ENCODE results near the gene SLC44A5. TPM values are rescaled to one million over a fixed set of nuclear protein-coding genes. Genes with fewer than 3 reads are reported as not detected.

Gene SLC44A5
- total RNA-seq, 4 donors from 2014 or later: 1.1 to 17.7 (median 5.8) TPM

DNA sequence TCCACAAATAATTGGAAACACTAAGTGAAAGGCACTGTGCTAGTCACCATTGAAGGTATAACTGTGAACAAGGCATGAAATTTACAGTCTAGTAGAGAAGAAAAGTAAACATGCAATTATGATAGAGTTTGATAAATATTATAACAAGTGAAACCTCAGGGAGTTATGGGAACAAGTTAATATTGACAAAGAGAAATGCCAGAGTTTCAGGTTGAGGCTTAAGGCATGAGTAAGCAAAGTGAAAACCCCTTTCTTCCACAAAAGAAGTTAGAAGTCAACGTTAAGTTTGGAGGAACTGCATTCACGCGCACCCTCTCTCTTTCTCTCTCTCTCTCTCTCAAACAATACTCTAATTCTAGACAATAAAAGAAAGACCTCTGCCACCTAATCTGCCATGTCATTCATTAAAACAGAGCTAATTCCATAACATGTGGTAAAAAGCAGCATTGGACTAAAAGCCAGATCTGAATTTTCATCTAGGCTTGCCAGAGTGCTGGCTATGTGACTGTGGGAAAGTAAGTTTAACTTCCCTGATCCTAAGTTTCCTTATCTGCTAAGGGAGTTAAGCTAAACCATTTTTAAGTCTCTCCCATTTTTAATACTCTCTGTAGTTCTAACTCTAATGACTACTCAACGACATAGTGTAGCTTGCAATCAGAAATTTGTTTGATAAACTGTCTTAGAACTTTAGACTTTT is 22.0 kb downstream of the SLC44A5 start:
- no peaks in the 10 kb centered on the region for H3K4me1 ChIP-seq
- WGBS: 62% methylated on average over 4 of the region's 4 CpGs
- H3K27me3 ChIP-seq: no peaks in the 10 kb centered on the region
- no peak for TF ChIP-seq POLR2AphosphoS5 (IDR thresholded peaks at IDR 0.05)
- TF ChIP-seq EP300 (IDR thresholded peaks at IDR 0.05): no peak
- TF ChIP-seq CTCF (IDR thresholded peaks at IDR 0.05): no peak
- no peak for TF ChIP-seq POLR2A (IDR thresholded peaks at IDR 0.05)
- no peaks in the 10 kb centered on the region for H3K36me3 ChIP-seq
- DNase-seq (ENCODE audit: low spot score in 2 of 2): no peak
- no peak overlapping the region for H3K4me3 ChIP-seq
- H3K27ac ChIP-seq: no peak overlapping the region
- no peaks in the 10 kb centered on the region for H3K9me3 ChIP-seq

GRCh38 chr1:75587692-75588091 is 23.2 kb downstream of the SLC44A5 start:
- H3K9me3 ChIP-seq: no peaks in the 10 kb centered on the region
- H3K27ac ChIP-seq: no peak overlapping the region
- no peaks in the 10 kb centered on the region for H3K4me1 ChIP-seq
- H3K27me3 ChIP-seq: no peaks in the 10 kb centered on the region
- TF ChIP-seq POLR2A (IDR thresholded peaks at IDR 0.05): no peak
- TF ChIP-seq EP300 (IDR thresholded peaks at IDR 0.05): no peak
- no peak for TF ChIP-seq POLR2AphosphoS5 (IDR thresholded peaks at IDR 0.05)
- TF ChIP-seq CTCF (IDR thresholded peaks at IDR 0.05): no peak
- no peaks in the 10 kb centered on the region for H3K36me3 ChIP-seq
- no peak for DNase-seq (ENCODE audit: low spot score in 2 of 2)
- no peak overlapping the region for H3K4me3 ChIP-seq
- 22% methylated on average over 3 of the region's 3 CpGs for WGBS

DNA sequence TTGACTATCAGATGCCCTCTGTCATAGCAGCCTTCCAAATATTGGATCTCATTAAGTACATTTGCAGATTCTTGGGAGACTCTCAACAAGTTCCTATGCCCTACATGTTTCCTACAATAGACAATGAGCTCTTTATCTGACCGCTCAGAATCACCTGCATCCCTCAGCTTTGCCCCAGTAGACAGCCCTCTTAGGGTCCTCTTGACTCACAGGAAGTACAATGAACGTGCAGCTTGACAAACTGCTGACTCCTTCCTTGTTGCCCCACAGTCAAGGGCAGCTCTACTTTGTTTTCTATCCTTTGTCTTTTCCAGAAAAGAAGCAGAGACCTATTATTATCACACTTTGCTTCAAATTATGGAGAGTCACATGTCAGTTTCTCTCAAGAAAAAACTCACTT is 27.6 kb downstream of the SLC44A5 start:
- WGBS: 66% methylated on average over 2 of the region's 2 CpGs
- Histone ChIP-seq H3K27me3 (no peaks in the 10 kb centered on the region), H3K4me3 (no peak overlapping the region), H3K9me3 (no peaks in the 10 kb centered on the region), H3K4me1 (no peaks in the 10 kb centered on the region), H3K36me3 (no peaks in the 10 kb centered on the region), H3K27ac (no peak overlapping the region)
- no peak for TF ChIP-seq EP300 (IDR thresholded peaks at IDR 0.05)
- no peak for TF ChIP-seq POLR2AphosphoS5 (IDR thresholded peaks at IDR 0.05)
- no peak for TF ChIP-seq CTCF (IDR thresholded peaks at IDR 0.05)
- no peak for TF ChIP-seq POLR2A (IDR thresholded peaks at IDR 0.05)
- DNase-seq (ENCODE audit: low spot score in 2 of 2): no peak

- H3K27ac ChIP-seq: no peak overlapping the region
- 54% methylated on average over 1 of the region's 1 CpG for WGBS
- no peaks in the 10 kb centered on the region for H3K27me3 ChIP-seq
- TF ChIP-seq EP300 (IDR thresholded peaks at IDR 0.05) (no peak), POLR2AphosphoS5 (IDR thresholded peaks at IDR 0.05) (no peak), POLR2A (IDR thresholded peaks at IDR 0.05) (no peak), CTCF (IDR thresholded peaks at IDR 0.05) (no peak)
- H3K4me3 ChIP-seq: no peak overlapping the region
- DNase-seq (ENCODE audit: low spot score in 2 of 2): no peak
- no peaks in the 10 kb centered on the region for H3K4me1 ChIP-seq
- H3K9me3 ChIP-seq: no peaks in the 10 kb centered on the region
- H3K36me3 ChIP-seq: no peaks in the 10 kb centered on the region
Measured at GRCh38 chr1:75582725-75583261, 28.1 kb downstream of the SLC44A5 start.

GRCh38 chr1:75579046-75579445 is 31.9 kb downstream of the SLC44A5 start:
- no peak for DNase-seq (ENCODE audit: low spot score in 2 of 2)
- no peaks in the 10 kb centered on the region for H3K9me3 ChIP-seq
- no peaks in the 10 kb centered on the region for H3K36me3 ChIP-seq
- TF ChIP-seq CTCF (IDR thresholded peaks at IDR 0.05): no peak
- no peak overlapping the region for H3K4me3 ChIP-seq
- H3K27me3 ChIP-seq: no peaks in the 10 kb centered on the region
- no peak overlapping the region for H3K27ac ChIP-seq
- no peaks in the 10 kb centered on the region for H3K4me1 ChIP-seq
- 28% methylated on average over 2 of the region's 2 CpGs for WGBS

Data from suprapubic skin (tissue), 4 donors.